ENCODE data around the gene ABCA7. TPM values are rescaled to one million over a fixed set of nuclear protein-coding genes. Genes with fewer than 3 reads are reported as not detected.
A peak's percentile ranks its signal among the peaks of the same experiment; 100 is the strongest.

ABCA7 gene
- total and polyA plus RNA-seq, 2 of the 13 experiments (the other 11 are each of a cell fraction or from before 2014, with no cell fraction given) = 4.4 to 32.4 TPM

GRCh38 chr19:1050989-1051788 lies 11.3 kb downstream of the ABCA7 start (continued):
- TF ChIP-seq, protein P1, sequence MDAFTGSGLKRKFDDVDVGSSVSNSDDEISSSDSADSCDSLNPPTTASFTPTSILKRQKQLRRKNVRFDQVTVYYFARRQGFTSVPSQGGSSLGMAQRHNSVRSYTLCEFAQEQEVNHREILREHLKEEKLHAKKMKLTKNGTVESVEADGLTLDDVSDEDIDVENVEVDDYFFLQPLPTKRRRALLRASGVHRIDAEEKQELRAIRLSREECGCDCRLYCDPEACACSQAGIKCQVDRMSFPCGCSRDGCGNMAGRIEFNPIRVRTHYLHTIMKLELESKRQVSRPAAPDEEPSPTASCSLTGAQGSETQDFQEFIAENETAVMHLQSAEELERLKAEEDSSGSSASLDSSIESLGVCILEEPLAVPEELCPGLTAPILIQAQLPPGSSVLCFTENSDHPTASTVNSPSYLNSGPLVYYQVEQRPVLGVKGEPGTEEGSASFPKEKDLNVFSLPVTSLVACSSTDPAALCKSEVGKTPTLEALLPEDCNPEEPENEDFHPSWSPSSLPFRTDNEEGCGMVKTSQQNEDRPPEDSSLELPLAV (CRISPR knock-in tag; conservative IDR thresholded peaks at IDR 0.05; ENCODE audit: low read depth) = no peak
- TF ChIP-seq TEAD3 (CRISPR knock-in tag; optimal IDR thresholded peaks at IDR 0.05; ENCODE audit: borderline replicate concordance) (no peak), MIXL1 (CRISPR knock-in tag; IDR thresholded peaks at IDR 0.05) (no peak; the same call in 1 of the 2 replicates), ZFP1 (CRISPR knock-in tag; IDR thresholded peaks at IDR 0.05) (0 out of 2 replicates have a peak, but pooled peaks have one; percentile 5), CHD4 (IDR thresholded peaks at IDR 0.05; ENCODE audit: borderline replicate concordance, low read length) (no peak), ZNF83 (CRISPR knock-in tag; IDR thresholded peaks at IDR 0.05; ENCODE audit: borderline replicate concordance) (peak; percentile 97), KLF12 (CRISPR knock-in tag; IDR thresholded peaks at IDR 0.05; ENCODE audit: borderline replicate concordance) (no peak), PRDM15 (CRISPR knock-in tag; IDR thresholded peaks at IDR 0.05) (no peak), ZNF34 (CRISPR knock-in tag; IDR thresholded peaks at IDR 0.05; ENCODE audit: borderline replicate concordance) (no peak; the same call in 1 of the 2 replicates), GLMP (CRISPR knock-in tag; IDR thresholded peaks at IDR 0.05; ENCODE audit: borderline replicate concordance) (no peak), ZNF619 (CRISPR knock-in tag; IDR thresholded peaks at IDR 0.05) (no peak; the same call in none of the 2 replicates), PHB2 (IDR thresholded peaks at IDR 0.05; ENCODE audit: partially characterized antibody) (no peak), TOE1 (CRISPR knock-in tag; IDR thresholded peaks at IDR 0.05) (no peak), NFRKB (IDR thresholded peaks at IDR 0.05) (no peak), RBM39 (IDR thresholded peaks at IDR 0.05; ENCODE audit: low read depth, low read length, poor library complexity, severe bottlenecking) (no peak), PBX2 (CRISPR knock-in tag; IDR thresholded peaks at IDR 0.05) (no peak)
- TF ChIP-seq, protein P2, sequence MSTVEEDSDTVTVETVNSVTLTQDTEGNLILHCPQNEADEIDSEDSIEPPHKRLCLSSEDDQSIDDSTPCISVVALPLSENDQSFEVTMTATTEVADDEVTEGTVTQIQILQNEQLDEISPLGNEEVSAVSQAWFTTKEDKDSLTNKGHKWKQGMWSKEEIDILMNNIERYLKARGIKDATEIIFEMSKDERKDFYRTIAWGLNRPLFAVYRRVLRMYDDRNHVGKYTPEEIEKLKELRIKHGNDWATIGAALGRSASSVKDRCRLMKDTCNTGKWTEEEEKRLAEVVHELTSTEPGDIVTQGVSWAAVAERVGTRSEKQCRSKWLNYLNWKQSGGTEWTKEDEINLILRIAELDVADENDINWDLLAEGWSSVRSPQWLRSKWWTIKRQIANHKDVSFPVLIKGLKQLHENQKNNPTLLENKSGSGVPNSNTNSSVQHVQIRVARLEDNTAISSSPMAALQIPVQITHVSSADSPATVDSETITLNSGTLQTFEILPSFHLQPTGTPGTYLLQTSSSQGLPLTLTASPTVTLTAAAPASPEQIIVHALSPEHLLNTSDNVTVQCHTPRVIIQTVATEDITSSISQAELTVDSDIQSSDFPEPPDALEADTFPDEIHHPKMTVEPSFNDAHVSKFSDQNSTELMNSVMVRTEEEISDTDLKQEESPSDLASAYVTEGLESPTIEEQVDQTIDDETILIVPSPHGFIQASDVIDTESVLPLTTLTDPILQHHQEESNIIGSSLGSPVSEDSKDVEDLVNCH (CRISPR knock-in tag; IDR thresholded peaks at IDR 0.05) = 0 out of 2 replicates have a peak, but pooled peaks have one; percentile 60

All from HepG2 (cell line).